Stimulated activated CD4-positive, alpha-beta T cell treated with anti-CD3 and anti-CD28 coated beads, Interleukin-12 subunit alpha, Interleukin-12 subunit beta, amount 100 ng/mL, for 48 hours (primary cell): ENCODE data around the gene SERPINA1.
"Not testable (repeated sequence)": the region's sequence is repeated elsewhere in the genome, so short reads cannot be mapped to it uniquely, and the experiment has no call there.

Experiments used
- DNase-seq, 3 donors: peaks; one replicate each; pipeline ENCODE4 v3.0.0-alpha.2; 2020; ENCODE audit warnings: low read depth in 2 of 3, low spot score in 1 of 3

The SERPINA1 gene

DNA sequence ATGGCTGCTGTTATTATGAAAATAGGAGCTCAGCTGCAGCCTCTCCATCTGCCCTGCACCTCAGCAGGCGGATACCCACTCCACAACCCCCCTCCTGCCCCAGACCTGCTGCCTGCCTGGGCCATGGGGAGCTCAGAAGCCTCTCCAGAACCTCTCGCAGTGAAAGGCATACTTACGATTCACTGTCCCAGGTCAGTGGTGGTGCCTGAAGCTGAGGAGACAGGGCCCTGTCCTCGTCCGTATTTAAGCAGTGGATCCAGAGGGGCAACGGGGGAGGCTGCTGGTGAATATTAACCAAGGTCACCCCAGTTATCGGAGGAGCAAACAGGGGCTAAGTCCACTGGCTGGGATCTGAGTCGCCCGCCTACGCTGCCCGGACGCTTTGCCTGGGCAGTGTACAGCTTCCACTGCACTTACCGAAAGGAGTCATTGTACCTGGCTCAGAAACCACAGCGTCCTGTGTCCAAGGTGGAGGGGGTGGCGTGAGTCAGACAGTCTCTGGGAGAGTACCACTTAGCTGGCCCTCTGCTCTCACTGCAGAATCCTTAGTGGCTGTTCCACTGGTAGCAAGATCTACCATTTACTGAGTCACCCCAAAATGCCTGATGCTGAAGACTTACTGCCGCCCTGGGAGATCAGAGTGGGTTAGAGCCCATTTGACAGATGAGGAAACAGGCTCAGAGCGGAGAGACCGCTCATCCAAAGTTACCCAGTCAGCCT, at the start of gene SERPINA1:
Gene SERPINA1, minus strand, starts transcription at position 219 of the 720 bp plus-strand sequence. CDS start 5,365 bp downstream, outside the sequence.
- no peak for DNase-seq

DNA sequence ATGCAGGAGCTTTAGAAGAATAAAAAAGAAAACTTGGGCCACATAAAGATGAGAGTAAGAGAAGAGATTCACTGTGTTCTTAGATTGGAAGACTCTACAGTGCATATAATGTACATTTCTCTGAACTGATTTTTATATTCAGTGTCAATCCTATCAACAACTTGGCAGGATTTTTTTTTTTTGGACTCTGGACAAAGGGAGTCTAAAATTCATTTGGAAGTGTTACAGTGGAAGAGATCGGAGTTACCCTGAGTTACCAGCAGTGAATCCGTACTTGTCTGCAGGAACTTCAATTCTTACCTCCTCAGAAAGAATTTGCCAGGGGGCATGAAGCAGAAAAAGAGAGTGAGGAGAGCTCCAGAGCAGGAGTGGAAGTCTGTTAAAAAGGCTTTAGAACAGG, 40.2 kb upstream of the SERPINA1 start:
- no peak for DNase-seq

DNA sequence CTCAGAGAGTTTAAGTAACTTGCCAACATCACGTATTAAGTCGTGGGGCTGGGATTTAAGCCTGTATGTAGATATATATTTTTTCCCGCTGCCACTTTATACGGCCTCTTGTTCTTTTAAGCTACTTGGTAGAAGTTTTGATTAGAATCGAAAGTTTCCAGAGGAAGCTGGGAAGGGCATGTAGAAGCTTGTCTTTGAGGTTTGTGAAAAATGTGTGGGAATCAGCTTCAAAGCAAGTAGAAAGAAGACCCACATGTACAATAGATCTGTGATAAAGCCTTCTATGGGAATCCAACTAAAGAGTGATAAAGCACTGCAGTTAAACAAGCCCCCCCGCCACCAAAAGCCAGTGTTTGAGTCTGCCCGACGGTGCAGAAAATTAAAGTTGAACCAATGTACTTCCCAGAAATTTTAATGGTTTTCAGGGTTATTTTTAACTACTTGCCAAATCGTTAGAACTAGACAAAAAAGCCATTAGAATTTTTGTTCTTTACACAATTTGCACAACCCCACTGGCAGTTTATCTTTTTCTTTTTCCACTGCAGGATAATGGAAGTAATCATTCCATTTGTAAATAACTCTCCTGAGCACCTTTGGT, 38.7 kb upstream of the SERPINA1 start:
- no peak for DNase-seq

DNA sequence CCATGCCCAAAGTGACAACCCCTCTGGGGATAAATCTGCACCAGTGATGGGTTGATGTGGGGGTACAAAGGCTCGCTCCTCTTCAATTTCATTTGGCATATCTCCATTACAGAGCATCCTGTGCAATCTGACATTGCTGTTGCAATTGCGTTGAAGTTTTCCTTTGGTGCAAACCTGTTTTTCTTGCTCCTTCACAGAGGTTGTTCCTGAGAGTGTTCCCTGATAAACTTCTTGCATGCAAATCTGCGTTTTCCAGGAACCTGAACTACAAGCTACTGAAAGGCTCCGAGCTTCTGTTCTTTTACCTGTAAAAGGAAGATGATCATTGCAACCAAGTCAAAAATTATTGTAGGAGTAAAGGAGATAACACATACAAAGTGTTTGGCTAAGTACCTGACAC, 38.1 kb upstream of the SERPINA1 start:
- DNase-seq, result no peak

DNA sequence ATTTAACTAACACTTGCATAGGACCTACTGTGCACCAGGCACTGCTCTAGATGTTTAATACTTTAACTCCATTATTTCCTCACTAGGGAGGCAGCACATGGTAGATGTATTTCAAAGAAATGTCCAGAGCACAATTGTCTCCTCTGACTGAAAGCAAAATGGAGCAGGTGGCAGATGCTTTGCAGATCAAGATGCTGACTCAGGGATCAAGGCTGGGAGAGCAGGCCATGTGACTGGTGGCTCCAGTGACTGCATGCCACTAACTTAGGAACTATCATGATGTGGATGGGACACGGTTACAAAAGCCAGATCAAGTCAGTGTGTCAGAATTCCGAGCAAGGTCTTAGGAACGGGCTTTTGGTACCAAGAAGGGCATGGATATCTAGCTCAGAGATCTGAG, 36.0 kb upstream of the SERPINA1 start:
- DNase-seq, result no peak

DNA sequence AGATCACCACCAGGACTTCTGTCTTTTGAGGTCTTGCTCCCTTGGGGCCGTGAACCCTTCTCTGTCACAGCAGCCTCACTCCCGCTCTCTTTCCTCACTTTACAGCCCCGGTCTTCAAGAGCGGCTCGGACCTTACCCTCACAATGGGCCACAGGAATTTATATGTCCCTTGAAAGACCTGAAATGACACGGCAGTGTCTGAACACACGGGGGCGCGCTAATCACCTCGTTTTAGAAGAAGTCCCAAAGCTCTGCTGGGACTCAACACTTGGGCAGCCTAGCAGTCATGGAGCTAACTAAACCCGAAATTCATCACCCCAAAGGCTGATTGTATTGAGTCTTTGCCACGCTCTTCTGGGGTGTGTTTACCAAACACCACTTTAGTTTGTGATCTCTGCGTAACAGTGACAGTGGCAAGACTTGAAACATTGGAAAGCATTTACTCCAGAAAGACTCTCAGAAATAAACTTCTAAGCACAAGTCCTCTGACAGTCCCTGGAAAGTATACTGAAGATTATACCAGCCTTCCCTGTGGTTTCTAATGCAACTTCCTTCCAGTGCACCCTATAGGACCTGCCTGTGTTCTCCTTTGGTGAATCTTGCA, 35.2 kb upstream of the SERPINA1 start:
- DNase-seq, result peak; percentile 44 to 47 (median 47)

DNA sequence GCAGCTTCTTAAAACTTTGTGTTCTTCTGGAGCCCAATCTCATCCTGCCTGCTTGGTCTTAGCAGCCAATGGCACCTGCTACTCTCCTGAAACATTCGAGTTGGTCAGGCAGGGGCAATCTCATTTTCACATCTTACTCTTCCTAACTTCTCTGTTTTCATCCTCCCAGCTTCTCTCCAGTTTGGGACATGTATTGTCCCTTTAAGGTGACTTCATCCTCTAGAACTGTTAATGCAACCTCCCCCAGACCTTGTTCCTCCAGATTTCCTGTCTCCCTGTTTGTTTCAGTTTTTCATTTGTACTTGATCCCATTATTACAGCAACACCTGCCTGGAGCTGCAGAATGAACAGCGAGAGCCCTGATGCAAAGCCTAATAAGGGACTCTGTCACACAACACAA, 32.9 kb upstream of the SERPINA1 start:
- no peak for DNase-seq

DNA sequence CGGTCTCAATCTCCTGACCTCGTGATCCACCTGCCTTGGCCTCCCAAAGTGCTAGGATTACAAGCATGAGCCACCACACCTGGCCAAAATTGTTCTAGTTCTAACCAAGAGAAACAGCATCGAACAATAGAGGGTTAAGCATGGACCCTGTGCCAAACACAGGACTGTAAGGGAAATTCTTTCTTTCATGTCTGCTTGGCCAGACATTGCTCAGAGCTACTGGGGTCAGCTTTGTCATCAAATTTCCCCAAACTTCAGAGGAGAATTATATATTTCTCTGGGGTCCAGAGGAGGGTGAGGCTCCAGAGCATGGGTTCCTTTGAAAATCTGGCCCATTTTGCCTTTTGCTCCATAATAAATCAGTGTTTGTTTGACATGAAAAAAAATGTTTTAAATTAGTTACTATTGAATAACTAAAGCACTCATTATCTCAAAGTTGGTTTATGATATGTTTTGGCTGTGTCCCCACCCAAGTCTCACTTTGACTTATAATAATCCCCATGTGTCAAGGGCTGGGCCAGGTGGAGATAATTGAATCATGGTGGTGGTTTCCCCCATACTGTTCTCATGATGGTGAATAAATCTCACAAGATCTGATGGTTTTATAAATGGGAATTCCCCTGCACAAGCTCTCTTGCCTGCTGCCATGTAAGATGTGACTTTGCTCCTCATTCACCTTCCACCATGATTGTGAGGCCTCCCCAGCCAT, 29.2 kb upstream of the SERPINA1 start:
- not testable (repeated sequence) for DNase-seq

DNA sequence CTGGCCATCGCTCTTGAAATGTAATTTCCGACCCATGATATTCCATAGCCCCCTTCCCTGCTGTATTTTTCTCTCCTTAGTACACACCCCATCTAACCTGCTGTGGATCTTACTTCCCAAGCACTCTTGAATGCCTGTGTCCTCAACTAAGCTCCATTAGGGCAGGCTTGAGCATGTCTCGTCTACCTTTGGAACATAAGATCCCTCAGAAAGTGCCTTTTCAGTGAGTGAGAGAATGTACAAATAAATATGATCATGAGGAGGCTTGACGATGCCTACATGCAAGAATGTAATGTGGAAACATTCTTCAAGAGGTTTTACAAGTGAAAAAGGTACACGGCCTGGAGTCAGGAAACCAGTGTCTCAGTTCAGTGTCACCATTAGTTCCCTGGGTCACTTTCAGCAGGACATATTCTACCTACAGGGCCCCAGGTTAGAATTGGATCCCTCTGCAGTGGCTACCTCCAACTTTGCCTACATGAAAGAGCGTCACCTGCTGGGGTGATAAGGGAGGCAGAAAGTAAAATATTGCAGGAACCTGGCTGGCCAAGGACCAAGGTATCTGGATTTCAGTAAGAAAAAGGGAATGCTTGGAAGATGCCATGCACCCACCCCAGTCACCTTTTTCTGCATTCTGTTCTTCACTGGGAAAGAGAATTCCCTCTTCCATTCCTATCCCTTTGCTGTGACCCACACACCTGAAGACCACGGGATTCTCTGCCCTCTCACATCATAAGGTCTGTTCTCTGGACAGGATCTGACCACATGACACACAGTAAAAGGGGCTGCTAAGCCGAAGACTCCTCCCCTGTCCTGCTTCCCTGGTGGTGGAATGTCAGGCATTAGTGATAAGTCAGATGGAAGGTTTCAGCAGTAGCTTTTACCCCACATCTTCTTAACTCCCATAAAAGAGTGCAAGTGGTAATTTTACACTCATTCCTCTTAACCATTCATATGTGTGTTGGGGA, 24.6 kb upstream of the SERPINA1 start:
- no peak for DNase-seq

DNA sequence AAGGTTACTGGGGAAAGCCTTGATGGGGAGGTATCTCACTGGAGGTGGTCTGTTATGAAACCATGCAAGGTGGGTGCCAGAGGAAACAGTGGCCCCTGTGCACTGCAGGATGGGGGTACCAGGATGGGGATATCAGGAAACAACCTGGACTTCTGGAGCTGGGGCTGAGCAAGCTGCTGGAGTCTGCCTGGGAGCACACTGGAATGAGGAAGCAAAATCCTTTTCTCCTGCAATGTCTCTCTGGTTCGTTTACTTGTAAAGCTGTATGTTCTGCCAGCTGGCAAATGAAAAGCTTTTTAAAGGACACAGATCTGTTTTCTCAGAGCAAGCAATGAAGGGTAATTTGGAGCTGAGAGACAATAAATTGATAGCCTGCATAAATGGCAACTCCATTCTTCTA, 23.2 kb upstream of the SERPINA1 start:
- no peak for DNase-seq

DNA sequence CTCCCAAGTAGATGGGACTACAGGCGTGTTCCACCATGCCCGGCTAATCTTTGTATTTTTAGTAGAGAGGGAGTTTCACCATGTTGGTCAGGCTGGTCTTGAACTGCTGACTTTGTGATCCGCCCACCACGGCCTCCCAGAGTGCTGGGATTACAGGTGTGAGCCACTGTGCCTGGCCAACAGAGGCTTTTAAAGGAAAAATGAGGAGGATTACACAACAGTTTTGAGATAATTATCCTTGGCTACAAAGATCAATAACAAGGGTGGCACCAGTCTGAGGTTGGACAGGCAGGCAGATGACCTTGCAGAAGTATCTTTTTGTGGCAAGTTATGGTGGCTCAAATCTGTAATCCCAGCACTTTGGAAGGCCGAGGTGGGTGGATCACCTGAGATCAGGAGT, 21.0 kb upstream of the SERPINA1 start:
- DNase-seq, result not testable (repeated sequence)

DNA sequence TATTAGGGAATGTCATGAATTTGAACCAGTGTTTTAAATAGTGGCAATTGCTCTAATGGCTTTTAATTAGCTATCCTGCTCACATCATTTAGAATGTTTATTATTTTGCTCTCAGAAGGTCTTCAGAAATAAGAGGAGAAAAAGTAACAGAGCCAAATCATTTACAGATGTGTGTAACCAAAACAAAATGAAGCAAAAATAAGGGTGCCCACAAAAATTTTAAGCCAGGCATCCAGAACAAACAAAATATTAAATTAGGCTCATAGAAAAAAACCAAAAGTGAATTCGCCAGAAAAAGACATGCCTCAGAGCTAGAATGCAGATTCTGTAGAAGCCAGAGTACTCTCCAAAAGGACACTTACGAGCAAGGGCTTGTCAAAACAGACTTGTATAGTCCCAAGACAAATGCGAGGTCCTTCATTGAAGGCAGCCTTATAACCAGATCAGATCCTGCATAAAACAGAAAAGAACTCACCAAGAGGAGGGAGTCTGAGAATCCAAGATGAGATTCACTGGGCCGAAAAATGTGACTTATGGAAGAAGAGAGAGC, 20.2 kb upstream of the SERPINA1 start:
- no peak for DNase-seq

DNA sequence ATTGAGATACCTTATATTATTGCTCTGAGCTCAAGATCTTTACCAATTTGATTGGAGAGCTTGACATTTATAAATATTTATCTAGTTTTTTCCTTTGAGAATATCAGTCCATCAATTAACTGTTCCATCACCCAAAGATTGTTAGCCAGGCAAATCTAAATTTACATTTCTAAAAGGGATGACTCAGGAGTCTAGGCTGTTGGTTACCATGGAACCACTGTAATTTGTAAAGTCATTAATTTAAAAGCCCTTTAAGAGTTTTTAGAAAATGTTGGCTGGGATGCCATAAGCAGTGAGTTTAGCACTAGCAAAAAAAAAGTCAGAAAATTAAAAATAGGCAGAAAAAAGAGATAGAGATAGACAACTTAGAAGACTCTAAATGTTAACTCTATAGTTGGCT, 19.5 kb upstream of the SERPINA1 start:
- DNase-seq, result no peak

DNA sequence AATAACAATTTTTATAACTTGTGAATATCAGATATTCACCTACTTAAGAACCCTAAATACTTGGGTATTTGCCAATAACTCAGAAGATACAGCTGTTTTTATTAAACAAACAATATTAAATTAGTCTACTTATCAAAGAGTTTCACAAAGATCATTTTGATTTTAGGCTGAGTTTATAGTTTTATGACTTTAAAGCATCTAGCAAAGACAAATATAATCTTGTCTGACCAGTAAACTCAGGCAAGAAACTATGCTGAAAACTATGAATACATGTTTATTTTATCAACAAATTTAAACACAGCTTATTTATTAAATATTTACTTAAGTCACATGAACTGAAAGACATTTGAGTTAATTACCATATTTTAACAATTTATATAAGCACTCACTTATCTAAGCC, 18.5 kb upstream of the SERPINA1 start:
- DNase-seq, result no peak

DNA sequence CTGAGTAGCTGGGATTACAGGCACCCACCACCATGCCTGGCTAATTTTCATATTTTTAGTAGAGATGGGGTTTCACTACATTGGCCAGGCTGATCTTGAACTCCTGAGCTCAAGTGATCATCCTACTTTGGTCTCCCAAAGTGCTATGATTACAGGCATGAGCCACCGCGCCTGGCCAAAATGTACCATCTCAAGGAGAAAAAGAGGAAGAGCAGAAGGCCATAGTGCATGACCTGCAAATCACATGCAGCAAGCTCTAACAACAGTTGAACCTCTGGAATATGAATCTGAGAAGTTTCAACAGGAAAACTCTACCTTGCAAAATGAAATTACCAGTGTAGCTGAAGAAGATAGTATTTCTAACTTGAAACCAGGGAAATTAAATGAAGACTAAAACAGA, 17.1 kb upstream of the SERPINA1 start:
- DNase-seq, result no peak

DNA sequence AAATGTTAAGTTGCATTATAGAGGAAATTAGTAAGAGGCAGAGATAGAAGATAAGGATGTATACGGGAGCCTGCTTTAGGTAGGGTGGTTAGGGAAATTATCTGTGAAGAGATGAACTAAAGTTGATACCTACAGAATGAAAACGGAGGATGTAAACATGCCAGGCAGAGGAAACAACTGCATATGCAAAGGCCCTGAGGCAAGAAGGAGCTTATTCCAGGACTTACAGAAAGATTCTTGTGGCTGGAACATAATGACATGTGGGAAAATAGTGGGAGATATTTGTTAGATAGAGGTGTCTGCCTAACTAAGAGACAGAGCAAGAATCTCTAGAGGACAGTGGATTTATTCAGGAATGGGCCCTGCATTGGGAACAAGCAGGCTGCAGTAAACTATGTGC, 16.2 kb upstream of the SERPINA1 start:
- DNase-seq, result no peak

DNA sequence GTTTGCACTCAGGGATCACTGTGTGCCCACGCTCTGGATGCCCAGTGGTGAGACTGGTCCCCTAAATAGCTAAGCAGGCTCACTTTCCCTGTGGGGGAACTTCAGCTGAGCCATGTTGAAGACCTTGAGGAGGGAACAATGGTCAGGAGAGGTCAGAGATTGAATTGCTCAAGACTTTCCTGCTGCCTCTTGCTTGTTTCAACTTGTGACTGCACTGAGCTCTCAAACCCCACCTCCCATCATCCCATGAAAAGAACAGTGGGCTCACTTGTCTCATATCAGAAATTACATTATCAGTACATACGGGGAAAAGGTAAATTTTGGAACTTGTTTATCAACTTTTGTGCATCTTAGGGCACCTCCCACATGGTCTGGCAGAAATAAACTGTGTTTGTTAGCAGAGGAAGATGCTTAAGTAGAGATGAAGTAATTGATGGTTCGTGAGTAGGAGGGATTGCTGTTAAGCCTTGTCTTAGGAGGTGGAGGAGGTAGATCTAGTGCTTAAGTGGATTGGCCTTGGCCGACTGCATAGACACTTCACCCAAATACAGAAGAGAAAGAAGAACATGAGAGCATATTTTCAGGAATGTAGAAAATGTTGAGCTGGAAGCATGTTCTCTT, 15.0 kb upstream of the SERPINA1 start:
- no peak for DNase-seq

DNA sequence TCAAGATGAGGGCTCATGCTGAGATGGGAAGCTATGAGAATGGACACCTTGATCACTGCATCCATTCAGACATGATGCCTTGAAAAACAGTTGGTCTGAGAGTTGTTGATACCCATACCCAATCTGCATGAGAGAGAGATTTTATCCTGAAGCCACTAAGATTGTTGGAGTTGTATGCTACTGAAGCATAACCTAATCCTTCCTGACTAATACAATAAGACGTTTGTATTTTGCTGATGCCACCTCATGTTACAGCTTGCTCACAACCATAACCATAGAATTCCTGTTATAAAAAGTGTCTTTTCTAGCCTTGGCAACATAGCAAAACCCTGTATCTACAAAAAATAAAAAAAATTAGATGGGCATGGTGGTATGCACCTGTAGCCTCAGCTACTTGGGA, 12.7 kb upstream of the SERPINA1 start:
- DNase-seq, result no peak

DNA sequence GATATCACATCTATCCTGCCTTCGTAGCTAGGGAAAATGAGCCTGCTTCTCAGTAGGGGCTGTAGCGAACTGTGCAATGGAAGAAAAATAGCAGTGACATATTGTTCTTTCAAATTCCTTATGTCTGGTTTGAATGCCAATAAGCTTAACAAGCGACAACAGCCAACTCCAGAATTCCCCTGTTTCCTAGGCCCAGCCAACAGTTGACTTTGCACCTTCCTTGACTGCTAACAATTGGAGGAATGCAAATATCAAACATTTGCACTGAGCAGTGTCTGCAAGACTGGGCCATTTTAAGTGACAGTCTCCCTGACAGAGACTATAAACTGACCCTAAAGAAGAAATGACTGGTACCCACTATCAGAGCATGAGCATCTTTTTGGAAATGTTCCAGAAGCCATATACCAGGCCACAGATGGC, 12.0 kb upstream of the SERPINA1 start:
- DNase-seq, result no peak

DNA sequence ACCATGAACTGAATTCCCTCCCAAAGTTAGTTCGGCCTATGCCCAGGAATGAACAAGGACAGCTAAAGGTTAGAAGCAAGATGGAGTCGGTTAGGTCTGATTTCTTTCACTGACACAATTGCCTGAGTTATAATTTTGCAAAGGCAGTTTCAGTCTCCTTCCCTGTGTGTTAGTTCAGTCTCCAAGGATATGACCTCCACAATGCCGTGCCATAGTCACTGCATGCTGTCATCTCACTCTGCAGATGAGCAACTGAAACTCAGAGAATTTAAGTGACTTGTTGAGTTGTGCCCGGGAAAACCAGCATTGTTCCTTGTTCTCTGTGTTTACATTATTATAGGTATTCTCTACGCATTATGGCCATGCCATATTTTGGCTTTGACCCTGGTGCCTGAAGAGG, 10.1 kb upstream of the SERPINA1 start:
- no peak for DNase-seq
